ENCODE results near the gene HADHA. TPM values are rescaled to one million over a fixed set of nuclear protein-coding genes. Genes with fewer than 3 reads are reported as not detected.

HADHA gene
- polyA plus RNA-seq, 1 of the 3 experiments (the other 2 are of a cell fraction), result 64.3 TPM

GRCh38 chr2:26144031-26144430 lies 100.4 kb downstream of the HADHA start:
- H3K4me2 ChIP-seq, result no peak overlapping the region
- H3K4me3 ChIP-seq (ENCODE audit: low read depth in 2 of 2, low read length in 1 of 2), result no peak overlapping the region
- no peaks in the 10 kb centered on the region for H3K9me2 ChIP-seq
- no peak for DNase-seq
- H3F3A ChIP-seq (replicated peaks; ENCODE audit: insufficient read depth), result no peaks in the 10 kb centered on the region
- ChIA-PET CTCF (interaction anchor here (0.8 to 9.6 kb wide), 26 partner anchors 7 to 290 kb away, joined by 3 to 96 read pairs (median 10); partner anchors contain the start of genes KIF3C and RAB10), POLR2A (no interaction called here)
- H3K4me1 ChIP-seq (ENCODE audit: control insufficient read depth in 1 of 2, insufficient read depth in 2 of 2, low read depth in 1 of 2, low read length in 1 of 2), result peaks cover 0 to 2% of the 10 kb centered on the region in 2 experiments; a peak in 1 of 4 replicates
- no peak overlapping the region for H3K9ac ChIP-seq
- no peak overlapping the region for H2AFZ ChIP-seq (ENCODE audit: low read depth)
- H3K9me3 ChIP-seq, result no peaks in the 10 kb centered on the region
- H3K79me2 ChIP-seq (ENCODE audit: insufficient read depth), result no peaks in the 10 kb centered on the region
- no peaks in the 10 kb centered on the region for H3K36me3 ChIP-seq (replicated peaks in 1 of 2; ENCODE audit: control insufficient read depth in 1 of 2, insufficient read depth in 2 of 2, low read length in 1 of 2)
- no peaks in the 10 kb centered on the region for H4K20me1 ChIP-seq (ENCODE audit: insufficient read depth)
- H3K27ac ChIP-seq (ENCODE audit: low read depth in 2 of 2, low read length in 1 of 2), result no peak overlapping the region
- TF ChIP-seq TCF12 (IDR thresholded peaks at IDR 0.05), result no peak
- no peak for TF ChIP-seq FOXM1 (IDR thresholded peaks at IDR 0.05; ENCODE audit: low read depth)
- no peak for TF ChIP-seq CHD2 (IDR thresholded peaks at IDR 0.05; ENCODE audit: low read length, partially characterized antibody)
- no peak for TF ChIP-seq MEF2A (IDR thresholded peaks at IDR 0.05; ENCODE audit: borderline replicate concordance, low read depth)
- TF ChIP-seq RCOR1 (IDR thresholded peaks at IDR 0.05; ENCODE audit: low read length), result no peak
- no peak for TF ChIP-seq ELF1 (IDR thresholded peaks at IDR 0.05)
- no peak for TF ChIP-seq NRF1 (IDR thresholded peaks at IDR 0.05; ENCODE audit: low read depth, low read length)
- TF ChIP-seq SMC3 (IDR thresholded peaks at IDR 0.05; ENCODE audit: low read depth, low read length), result no peak
- TF ChIP-seq, protein P1, sequence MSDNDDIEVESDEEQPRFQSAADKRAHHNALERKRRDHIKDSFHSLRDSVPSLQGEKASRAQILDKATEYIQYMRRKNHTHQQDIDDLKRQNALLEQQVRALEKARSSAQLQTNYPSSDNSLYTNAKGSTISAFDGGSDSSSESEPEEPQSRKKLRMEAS (IDR thresholded peaks at IDR 0.05; ENCODE audit: low read depth), result no peak
- no peak for TF ChIP-seq EZH2phosphoT487 (IDR thresholded peaks at IDR 0.05; ENCODE audit: borderline replicate concordance, low read depth)
- no peak for TF ChIP-seq JUND (IDR thresholded peaks at IDR 0.05)
- no peak for TF ChIP-seq USF2 (IDR thresholded peaks at IDR 0.05; ENCODE audit: borderline replicate concordance, low read depth, low read length)
- no peak for TF ChIP-seq TEAD4 (IDR thresholded peaks at IDR 0.05; ENCODE audit: borderline replicate concordance, insufficient read depth)
- WGBS (ENCODE audit: low lambda C conversion rate), result 90% methylated on average over 7 of the region's 7 CpGs
- H3K27me3 ChIP-seq (ENCODE audit: insufficient read depth), result no peaks in the 10 kb centered on the region; the same call in 1 of the 2 replicates

DNA sequence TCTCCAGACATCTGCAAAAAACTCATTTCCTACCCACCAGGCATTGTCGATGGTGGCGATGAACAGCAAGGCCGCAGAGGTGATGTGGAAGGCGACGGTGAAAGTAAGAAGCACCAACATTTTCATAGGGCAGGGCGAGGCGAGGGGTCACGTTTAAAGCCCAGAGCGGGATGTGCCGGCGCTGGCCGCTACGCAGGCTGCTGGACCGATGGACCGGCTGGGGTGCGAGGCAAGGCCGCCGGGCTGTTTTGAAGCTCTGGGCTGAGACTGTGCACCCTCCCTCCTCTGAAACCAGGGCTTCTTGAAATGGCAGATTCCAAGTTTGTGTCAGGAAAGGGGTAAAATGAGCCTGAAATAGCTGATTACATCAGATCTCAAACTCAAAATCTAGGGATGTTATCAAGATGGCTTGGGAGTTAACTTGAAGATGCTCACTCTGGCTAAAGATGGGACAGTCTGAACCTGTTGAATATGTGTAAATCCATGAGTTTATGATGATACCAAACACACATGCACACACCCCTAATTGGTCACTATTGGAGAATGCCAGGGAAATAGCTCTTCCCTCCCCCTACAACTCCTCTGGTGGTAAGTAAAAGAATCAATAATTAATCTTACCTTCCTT lies 103.2 kb downstream of the HADHA start:
- no peaks in the 10 kb centered on the region for H3K9me2 ChIP-seq
- no peak overlapping the region for H3K9ac ChIP-seq
- H3F3A ChIP-seq (replicated peaks; ENCODE audit: insufficient read depth), result no peaks in the 10 kb centered on the region
- no peak overlapping the region for H3K4me2 ChIP-seq
- no peaks in the 10 kb centered on the region for H3K79me2 ChIP-seq (ENCODE audit: insufficient read depth)
- no peaks in the 10 kb centered on the region for H4K20me1 ChIP-seq (ENCODE audit: insufficient read depth)
- DNase-seq, result no peak
- no peak overlapping the region for H3K27ac ChIP-seq (ENCODE audit: low read depth in 2 of 2, low read length in 1 of 2)
- ChIA-PET POLR2A (interaction anchor here (1.4 kb wide), 1 partner anchor 53 kb away, joined by 5 read pairs; no protein-coding TSS in a partner anchor), CTCF (interaction anchor here (0.6 to 9.6 kb wide), 9 partner anchors 9 to 288 kb away, joined by 3 to 96 read pairs (median 5); no protein-coding TSS in a partner anchor)
- H3K36me3 ChIP-seq (replicated peaks in 1 of 2; ENCODE audit: control insufficient read depth in 1 of 2, insufficient read depth in 2 of 2, low read length in 1 of 2), result peaks cover 6 to 11% of the 10 kb centered on the region in 2 experiments
- WGBS (ENCODE audit: low lambda C conversion rate), result 92% methylated on average over 18 of the region's 18 CpGs
- no peaks in the 10 kb centered on the region for H3K9me3 ChIP-seq
- no peaks in the 10 kb centered on the region for H3K27me3 ChIP-seq (ENCODE audit: insufficient read depth)
- H2AFZ ChIP-seq (ENCODE audit: low read depth), result no peak overlapping the region
- H3K4me1 ChIP-seq (ENCODE audit: control insufficient read depth in 1 of 2, insufficient read depth in 2 of 2, low read depth in 1 of 2, low read length in 1 of 2), result peaks cover 0 to 2% of the 10 kb centered on the region in 2 experiments; a peak in 1 of 4 replicates
- H3K4me3 ChIP-seq (ENCODE audit: low read depth in 2 of 2, low read length in 1 of 2), result no peak overlapping the region
- TF ChIP-seq, protein P2, sequence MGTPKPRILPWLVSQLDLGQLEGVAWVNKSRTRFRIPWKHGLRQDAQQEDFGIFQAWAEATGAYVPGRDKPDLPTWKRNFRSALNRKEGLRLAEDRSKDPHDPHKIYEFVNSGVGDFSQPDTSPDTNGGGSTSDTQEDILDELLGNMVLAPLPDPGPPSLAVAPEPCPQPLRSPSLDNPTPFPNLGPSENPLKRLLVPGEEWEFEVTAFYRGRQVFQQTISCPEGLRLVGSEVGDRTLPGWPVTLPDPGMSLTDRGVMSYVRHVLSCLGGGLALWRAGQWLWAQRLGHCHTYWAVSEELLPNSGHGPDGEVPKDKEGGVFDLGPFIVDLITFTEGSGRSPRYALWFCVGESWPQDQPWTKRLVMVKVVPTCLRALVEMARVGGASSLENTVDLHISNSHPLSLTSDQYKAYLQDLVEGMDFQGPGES (IDR thresholded peaks at IDR 0.05; ENCODE audit: low read depth, low read length), result no peak
- no peak for TF ChIP-seq MEF2A (IDR thresholded peaks at IDR 0.05; ENCODE audit: borderline replicate concordance, low read depth)
- no peak for TF ChIP-seq USF2 (IDR thresholded peaks at IDR 0.05; ENCODE audit: borderline replicate concordance, low read depth, low read length)
- TF ChIP-seq RXRA (IDR thresholded peaks at IDR 0.05; ENCODE audit: borderline replicate concordance, low read depth), result no peak
- TF ChIP-seq NFIC (IDR thresholded peaks at IDR 0.05; ENCODE audit: borderline replicate concordance), result no peak
- no peak for TF ChIP-seq RCOR1 (IDR thresholded peaks at IDR 0.05; ENCODE audit: low read length)
- no peak for TF ChIP-seq RFX5 (IDR thresholded peaks at IDR 0.05; ENCODE audit: low read length)
- no peak for TF ChIP-seq POLR2AphosphoS5 (IDR thresholded peaks at IDR 0.05; ENCODE audit: low read depth, low read length)
- no peak for TF ChIP-seq CTCF (IDR thresholded peaks at IDR 0.05)
- no peak for TF ChIP-seq SMC3 (IDR thresholded peaks at IDR 0.05; ENCODE audit: low read depth, low read length)
- no peak for TF ChIP-seq GABPA (IDR thresholded peaks at IDR 0.05; ENCODE audit: low read depth)
- TF ChIP-seq SIN3A (IDR thresholded peaks at IDR 0.05; ENCODE audit: borderline replicate concordance, low read depth, low read length), result no peak
- no peak for TF ChIP-seq FOXJ3 (CRISPR knock-in tag; IDR thresholded peaks at IDR 0.05)
- TF ChIP-seq TEAD4 (IDR thresholded peaks at IDR 0.05; ENCODE audit: borderline replicate concordance, insufficient read depth), result no peak
- no peak for TF ChIP-seq CHD2 (IDR thresholded peaks at IDR 0.05; ENCODE audit: low read length, partially characterized antibody)
- TF ChIP-seq FOSL2 (IDR thresholded peaks at IDR 0.05; ENCODE audit: borderline replicate concordance, low read depth), result no peak

Data from SK-N-SH (cell line).